GM18519 (cell line): ENCODE data around the gene DNAH11.
"Not testable (repeated sequence)": the region's sequence is repeated elsewhere in the genome, so short reads cannot be mapped to it uniquely, and the experiment has no call there.

Experiments
- ATAC-seq: cut with Tn5 transposase; IDR thresholded peaks from one replicate; pipeline ENCODE4 v1.9.1; 2021; ENCODE audit warnings: mild to moderate bottlenecking, moderate library complexity; ENCODE audit not compliant: unreplicated experiment, low FRiP score

Gene DNAH11

DNA sequence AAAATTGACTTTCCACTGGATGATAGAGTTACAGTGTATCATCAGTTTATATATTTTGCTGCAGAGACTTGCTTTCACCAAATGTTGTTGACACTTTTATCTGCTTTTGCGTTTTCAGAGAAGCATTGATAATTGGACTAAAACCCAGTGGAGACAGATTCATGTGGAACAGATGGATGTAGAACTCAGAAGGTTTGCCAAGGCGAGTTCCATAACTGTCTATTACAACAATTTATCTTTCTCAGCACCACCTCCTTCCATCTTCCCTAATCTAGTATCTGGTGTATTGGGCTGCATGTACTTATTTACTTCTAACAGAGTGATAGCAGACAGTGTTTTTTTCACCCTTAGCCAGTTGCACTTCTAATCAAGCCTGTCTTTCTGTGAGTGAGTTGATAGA lies 73.3 kb downstream of the DNAH11 start:
- ATAC-seq = no peak

DNA sequence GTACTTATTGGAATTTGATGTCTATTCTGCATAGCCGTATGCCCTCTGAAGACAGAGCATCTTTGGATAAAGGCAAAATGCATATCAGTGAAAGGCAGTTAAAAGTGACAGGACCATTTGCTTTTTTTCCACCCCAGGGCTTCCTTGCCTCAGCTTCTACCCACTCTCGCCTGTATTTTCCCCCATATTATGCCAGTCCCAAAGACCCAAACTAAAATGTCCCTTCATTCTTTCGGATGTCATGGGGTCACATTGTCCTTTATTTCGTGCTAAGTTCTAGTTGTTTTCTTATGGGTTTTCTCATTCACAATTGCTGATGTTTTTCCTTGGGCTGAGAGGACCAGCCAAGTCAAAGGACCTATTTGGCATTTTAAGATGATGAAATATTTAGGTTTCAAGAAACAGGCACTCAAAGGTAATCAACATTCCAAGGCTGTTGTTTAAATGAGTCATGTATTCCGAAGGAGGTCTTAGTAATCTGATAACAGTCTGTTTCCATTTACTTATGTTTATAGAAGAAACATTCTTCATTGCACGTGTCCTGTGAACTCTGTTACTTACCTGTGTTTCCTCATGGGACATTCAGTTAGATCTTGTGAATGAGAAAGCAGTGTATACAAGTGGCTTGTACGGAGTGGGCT lies 74.1 kb downstream of the DNAH11 start:
- no peak for ATAC-seq

DNA sequence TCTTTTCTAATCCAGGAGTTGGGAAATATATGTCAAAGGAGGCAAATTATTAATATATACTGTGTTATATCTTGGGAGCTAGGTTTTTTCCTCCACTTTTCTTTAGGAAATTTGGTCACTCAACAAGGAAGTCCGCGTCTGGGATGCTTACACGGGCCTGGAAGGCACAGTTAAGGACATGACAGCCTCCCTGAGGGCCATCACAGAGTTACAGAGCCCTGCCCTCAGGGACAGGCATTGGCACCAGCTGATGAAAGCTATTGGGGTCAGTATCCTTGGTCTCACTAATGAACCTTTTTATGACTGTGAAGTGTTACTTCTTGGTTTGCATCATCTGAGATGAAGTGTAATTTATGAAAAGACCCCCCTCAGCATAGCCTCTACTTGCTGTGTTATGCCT lies 74.7 kb downstream of the DNAH11 start:
- no peak for ATAC-seq

DNA sequence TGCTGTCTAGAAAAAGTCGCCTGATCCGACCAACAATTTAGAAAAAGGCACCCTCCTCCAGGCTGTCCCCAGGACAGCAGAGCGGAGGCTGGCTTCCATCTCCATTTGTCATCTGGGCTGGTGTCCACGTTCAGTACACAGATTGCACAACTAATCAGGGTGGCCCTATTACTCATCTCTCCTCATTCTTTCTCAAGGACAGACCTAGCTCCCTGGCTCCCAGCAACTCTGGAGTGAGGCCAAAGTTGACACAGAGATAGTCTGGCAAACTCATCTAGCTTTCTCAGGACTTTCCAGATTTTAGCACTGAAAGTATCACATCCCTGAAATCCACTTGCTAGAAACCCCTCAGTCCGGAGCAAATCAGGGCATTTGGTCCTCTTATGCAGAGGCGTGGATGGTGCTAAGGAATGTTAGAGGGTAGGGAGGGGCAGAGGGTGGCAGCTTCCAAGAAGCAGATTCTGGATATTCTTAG lies 75.1 kb downstream of the DNAH11 start:
- ATAC-seq = no peak

DNA sequence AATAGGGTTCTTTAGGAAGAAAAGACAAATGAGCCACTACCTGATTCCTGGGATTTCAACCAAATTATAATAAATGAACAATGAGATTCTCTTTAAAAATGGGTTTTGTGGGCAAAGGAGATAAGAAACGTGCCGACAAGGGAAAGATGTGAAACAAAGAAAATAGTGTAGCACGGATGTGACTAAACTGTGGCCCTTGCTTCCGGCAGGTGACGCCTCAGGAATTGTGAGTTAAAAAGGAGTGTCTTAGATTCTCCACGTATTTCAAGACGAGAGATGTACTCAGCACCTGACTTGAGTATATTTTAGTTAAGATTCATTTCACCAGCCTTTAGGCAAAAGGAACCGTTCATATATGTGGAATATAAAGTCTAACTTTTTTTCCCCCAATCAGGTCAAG lies 75.9 kb downstream of the DNAH11 start:
- no peak for ATAC-seq

DNA sequence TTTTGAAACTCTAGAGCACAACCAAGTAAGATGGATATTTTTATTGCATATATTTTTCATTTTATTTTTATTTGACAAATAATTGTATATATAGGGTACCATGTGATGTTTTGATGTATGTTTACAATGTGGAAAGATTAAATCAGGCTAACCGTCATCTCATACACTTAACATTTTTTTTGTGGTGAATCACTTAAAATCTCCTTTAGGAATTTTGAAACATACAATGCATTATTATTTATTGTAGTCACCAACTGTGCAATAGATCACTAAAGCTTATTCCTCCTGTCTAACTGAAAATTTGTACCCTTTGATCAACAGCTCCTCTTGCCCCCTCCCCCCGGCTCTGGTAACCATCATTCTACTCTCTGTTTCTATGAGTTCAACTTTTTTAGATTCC lies 77.2 kb downstream of the DNAH11 start:
- no peak for ATAC-seq

DNA sequence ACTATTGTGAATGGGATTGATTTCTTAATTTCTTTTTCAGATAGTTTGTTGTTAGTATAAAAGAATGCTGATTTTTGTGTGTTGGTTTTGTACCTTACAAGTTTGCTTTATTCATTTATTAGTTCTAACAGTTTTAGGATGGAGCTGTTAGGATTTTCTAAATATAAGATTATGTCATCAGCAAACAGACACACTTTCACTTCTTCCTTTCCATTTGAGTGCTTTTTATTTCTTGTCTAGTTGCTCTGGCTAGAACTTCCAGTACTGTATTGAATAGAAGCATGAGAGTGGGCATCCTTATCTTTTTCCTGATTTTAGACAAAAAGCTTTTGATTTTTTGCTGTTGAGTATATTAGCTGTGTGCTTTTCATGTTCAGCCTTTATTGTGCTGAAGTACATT lies 81.5 kb downstream of the DNAH11 start:
- no peak for ATAC-seq

DNA sequence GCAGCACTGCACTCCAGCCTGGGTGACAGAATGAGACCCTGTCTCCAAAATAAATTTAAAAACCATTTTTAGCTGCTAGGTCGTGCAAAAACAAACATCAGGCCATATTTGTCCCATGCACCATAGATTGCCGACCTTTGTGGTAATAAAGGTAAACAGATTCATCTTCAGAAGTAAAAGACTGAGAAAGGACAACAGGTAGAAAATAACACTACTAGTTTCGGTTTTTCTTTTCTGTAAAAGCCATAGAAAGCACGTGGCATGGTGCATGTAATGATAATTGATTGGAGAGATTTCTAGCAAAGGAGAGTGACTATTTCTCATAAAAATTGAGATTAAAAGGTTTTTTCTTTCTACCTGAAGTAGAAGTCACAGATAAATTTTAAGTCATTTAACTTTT lies 93.9 kb downstream of the DNAH11 start:
- ATAC-seq = no peak

DNA sequence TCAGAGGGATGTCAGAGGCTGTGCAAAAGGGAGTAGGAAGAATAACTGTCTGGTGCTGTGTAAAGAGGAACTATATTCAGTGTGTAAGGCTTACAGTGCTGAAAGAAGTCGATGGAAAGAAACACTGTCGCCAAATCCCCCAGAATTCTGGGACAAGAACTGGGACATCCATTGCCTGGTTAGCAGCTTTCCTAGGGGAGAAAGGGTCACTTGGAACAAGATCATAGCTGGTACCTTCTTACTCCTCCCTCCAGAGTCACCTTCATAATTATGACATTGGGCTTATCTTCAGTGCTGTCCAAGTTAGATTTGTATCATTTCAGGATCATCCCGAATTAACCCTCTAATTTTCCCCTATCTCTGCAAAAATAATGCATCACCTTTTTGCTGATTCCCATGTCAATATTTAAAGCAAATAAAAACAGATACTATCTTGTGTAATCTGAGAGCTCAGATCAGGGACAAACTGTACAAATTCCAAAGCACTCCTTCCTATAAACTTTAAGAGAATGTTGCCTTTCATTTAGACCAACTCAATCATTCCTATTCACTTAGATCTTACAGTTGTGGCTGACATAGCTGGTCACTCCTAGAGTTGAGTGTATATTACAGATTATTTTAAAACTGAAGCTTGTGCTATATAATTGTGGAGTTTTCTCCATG lies 96.5 kb downstream of the DNAH11 start:
- ATAC-seq = no peak

DNA sequence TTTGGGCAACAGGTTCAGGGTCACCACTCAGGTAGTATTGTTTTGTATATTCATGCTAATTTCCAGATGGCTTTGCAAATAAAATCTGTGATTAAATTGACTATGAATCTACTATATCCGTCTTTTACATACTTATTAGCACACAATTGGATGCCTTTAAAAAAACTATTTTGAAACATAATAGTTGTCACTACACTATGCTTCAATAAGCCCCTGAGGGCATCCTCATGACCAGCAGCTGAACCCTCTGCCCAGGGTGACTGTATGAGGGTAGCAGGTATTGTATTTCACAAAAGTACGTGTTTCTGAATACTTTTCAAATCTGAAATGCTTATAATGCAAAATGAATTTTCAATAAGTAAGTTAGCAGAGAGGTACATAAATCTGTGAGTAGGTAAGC lies 97.3 kb downstream of the DNAH11 start:
- no peak for ATAC-seq

DNA sequence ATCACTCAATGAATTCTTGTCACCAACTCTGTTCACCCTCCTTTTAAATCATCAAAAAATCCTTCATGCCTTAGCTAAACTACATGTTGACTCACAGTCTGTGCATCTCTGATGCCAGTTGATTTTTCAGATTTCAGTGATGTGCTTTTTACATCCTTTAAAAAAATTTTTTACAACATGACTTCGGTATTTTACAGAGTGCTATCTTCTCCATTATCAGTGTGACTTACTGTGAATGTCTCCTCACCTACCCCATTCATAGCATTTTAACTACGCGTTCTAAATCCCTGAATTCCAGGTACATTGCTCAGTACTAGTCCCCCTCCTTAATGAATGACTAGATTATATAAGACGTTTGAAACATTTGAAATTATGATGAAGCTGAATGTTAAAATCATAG lies 98.7 kb downstream of the DNAH11 start:
- ATAC-seq = no peak

DNA sequence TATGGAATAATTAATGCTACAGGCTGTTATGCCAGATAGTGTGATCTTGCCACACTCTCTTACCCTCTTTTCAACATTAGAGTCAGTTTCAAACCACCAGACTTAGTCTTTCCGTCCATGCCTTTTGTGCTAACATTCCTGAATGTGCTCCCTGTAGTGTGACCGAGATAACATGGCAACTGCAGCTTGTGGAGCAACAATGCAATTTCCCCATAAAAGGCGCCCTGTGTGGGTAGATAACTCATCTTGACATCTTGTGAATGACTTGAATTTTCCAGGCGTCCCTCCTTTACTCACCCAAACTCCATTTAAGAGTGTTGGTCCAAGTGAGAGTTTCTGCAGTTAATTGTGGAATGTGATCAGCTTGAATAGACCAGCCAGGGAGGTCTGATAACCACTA lies 99.6 kb downstream of the DNAH11 start:
- no peak for ATAC-seq

DNA sequence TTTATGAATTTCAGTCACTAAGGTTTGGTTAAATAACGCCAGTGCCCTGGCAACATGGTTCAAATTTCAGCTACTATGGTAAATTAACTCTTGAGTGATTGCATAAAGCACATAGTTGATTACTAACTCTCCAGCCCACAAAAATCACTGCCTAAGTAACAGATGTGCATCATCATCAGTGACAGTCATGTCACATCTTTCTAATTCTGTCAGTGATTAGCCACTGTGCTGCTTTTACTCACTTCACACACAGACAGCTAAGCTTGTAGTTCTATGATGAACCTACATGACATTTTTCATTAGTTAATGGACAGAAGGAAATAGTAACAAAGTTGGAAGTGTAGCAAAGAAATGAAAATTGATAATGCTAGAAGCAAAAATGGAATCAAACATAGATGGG lies 108.9 kb downstream of the DNAH11 start:
- ATAC-seq = no peak

DNA sequence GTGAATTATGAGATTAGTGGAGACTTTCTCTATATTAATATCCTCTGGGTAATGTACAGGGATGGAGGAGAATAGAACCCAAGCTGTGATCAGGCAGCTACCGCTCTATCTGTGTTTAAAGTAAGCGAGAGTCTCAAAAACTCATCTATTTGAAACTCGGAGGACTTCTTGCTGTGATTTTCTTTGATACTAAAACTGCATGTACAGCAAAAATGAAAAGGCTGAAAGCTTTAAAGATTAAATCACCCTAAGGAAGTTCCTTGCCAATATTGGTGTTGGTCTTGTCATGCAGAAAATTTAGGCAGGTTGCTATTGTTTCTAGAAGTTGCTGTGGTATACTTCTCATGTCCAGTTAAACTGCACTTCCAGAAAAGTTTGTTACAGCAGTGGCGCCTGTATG lies 110.8 kb downstream of the DNAH11 start:
- ATAC-seq = no peak

DNA sequence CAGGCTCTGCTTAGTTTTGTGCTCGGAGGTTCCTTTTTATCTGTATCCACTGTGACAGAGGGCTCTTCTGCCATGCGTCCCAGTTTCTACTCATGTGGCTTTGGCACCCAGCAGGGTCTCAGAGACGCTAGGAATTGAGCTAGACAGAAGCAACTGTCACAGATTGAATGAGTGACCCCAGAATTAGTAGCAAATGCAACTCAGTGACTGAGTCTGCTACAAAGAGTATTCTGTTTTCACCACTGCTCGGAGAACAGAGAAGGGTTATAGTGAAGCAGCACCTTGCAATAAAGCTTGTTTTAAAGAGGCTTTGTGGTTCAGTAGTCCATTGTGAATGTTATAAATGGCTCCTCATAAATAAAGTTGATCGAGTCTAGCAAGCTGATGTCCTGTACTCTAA lies 113.2 kb downstream of the DNAH11 start:
- ATAC-seq = no peak

DNA sequence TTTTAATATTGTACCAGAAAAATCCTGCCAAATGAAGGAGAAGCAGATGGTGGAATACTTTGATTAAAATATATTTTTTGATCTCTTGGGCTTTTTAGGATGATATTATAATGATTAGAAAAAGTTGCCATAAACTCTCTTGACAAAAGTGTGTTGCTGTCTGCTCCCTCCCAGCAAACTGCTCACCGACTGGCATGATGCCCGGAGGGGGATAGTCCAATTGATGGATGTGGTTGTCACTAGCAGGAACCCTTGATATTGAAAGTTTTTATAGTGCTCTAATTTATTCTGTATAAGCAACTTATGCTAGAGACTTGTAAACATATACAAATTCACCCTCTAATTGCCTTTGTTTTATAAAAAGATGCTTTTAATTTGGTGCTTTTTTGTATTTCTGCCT lies 114.0 kb downstream of the DNAH11 start:
- ATAC-seq = no peak

DNA sequence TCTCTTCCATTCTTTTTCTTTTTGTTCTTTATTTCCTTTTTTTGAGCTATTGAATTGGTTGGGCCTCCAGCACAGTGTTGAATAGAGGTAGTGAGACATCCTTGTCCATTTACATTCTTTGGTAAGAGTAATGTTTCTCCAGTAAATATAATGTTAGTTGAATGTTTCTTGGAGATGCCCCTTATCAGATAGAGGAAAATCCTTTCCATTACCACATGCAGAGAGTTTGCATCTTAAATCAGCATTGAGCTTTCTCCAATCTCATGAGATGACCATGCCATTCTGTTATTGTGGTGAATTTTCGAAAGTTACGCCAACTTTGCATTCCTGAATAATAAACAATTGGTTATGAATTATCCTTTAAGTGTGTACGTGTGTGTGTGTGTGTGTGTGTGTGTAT lies 127.7 kb downstream of the DNAH11 start:
- ATAC-seq = no peak

DNA sequence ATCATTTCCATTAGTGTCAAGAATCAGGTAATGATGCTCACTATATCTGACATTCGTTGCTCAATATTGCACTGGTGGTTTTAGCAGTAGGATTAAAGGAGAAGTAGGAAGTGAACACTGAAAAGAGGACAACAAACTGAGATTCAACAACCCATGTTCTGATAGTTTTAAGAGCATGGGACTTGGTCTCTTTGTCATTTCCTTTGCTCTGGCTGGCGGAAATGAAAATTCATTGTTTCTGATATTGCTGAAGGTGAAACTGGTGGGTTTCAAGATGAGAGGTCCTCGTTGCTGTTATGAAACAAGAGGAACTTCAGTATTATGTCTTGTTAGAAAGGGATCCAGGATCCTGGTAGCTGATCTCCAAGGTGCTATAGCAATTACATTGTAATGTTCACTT lies 129.0 kb downstream of the DNAH11 start:
- ATAC-seq = peak; percentile 90

DNA sequence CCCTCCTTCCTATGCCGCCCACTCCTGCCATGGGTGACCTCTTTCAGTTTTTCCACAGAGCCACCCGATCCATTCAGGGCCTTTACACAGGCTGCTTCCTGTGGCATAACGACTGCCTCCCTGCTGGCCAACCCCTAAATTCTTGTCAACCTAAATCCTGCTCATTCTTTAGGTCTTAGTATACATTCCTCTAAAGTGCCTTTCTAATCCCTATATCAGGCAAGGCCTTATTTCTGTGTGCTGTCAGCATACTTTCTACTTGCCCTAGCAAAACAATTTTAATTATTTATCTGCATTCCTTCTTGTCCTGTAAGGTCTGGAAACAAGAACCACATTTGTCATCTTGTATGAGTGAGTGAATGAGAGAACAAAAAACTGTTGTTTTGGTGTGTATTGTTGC lies 132.4 kb downstream of the DNAH11 start:
- ATAC-seq = no peak

DNA sequence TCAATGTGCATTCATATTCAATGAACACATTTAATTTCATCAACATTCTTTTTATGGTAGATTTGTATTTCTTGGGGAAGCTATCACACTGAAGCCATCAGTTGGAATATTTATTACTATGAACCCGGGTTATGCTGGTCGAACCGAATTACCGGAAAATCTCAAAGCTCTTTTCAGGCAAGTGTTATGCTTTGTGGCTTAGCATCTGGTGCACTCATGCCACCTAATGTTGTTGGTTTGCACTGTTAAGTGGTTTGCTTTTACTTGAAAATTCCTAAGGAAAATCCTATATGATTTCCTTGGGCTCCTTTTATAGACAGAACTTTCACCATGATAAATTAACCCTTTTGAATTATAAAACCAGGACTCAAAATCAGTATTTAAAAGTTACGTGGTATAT lies 147.9 kb downstream of the DNAH11 start:
- ATAC-seq = no peak

DNA sequence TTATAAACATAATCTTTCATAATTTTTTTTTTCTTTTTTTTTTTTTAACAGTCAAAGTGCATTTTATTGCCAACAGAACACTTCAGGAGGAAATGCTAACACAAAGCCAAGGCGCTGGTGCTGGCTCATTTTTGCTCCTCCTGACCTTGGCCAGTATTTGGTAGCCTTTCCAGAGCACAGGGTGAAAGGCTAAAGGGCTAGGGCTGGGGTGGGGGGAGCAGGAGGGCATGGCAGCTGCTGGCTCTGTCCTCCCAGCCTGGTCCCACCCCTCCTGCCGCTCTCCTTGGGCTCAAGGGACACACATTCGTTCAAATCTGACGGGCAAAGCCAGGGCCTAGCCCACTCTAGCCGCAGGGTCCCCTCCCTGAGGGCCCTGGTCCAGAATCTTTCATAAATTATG lies 148.3 kb downstream of the DNAH11 start:
- ATAC-seq = not testable (repeated sequence)

DNA sequence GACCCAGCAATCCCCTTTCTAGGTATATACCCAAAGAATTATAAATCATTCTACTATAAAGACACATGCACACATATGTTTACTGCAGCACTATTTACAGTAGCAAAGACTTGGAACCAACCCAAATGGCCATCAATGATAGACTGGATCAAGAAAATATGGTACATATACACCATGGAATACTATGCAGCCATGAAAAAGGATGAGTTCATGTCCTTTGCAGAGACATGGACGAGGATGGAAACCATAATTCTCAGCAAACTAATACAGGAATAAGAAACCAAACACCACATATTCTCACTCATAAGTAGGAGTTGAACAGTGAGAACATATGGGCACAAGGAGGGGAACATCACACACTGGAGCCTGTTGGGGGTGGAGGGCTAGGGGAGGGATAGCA lies 157.7 kb downstream of the DNAH11 start:
- ATAC-seq = not testable (repeated sequence)

DNA sequence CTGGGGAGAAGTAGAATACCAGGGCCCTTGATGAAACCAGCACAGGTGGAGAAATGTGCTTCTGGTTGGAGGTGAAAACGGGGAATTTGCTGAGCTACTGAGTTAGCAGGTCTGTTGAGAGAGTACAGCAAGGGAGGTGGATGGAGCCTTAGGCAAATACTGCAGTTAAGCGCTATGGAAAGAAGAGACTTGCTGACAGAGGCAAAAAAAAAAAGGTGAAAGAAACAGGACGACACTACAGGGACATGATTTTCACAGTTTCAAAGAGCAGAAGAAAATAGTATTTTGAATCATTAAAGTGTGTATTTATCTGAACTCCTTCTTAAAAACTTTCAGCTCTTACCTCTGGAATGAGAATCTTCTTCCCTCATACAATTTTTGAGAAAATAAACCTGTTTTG lies 159.5 kb downstream of the DNAH11 start:
- ATAC-seq = no peak
